ENCODE measurements around the gene CIROP.
A peak's percentile ranks its signal among the peaks of the same experiment; 100 is the strongest.

The CIROP gene

GRCh38 chr14:23101213-23101970 lies 3.4 kb downstream of the CIROP start:
- no peak for DNase-seq
- in situ Hi-C loops (cut with HindIII; ENCODE audit: low pct_ligation_motif_present, low pct_unique_long_range_greater_than_20kb, low sequenced_read_pairs): no loop called here

DNA sequence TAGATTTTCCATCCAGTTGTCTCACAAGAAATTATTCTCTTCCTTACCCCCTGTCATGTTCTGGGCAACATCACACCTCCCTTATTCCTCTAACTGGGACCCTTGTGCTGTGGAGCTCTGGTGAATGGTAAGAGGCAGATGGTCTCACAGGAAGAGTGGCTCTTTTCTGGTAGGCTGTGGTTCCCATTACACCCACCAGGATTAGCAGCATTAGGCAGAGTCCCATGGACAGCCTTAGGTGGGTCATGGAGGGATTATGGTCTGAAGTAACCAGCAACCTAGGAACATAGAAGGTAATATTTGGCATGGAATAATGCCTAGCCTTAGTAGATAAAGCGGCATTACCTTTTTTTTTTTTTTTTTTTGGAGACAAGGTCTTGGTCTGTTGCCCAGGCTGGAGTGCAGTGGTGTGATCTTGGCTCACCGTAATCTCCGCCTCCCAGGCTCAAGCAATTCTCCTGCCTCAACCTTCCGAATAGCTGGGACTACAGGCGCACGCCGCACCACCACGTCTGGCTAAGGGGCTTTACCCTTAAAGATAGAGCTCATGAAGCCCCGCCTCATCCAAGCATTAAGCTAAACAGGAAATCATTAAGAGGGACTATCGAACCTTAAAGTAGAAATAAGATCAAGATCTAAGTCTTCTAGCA lies 5.5 kb downstream of the CIROP start:
- no peak for DNase-seq
- in situ Hi-C loops (cut with HindIII; ENCODE audit: low pct_ligation_motif_present, low pct_unique_long_range_greater_than_20kb, low sequenced_read_pairs): no loop called here

- DNase-seq: no peak
- in situ Hi-C loops (cut with HindIII; ENCODE audit: low pct_ligation_motif_present, low pct_unique_long_range_greater_than_20kb, low sequenced_read_pairs): no loop called here
These were observed 7.0 kb downstream of the CIROP start for GRCh38 chr14:23097786-23098185.

DNA sequence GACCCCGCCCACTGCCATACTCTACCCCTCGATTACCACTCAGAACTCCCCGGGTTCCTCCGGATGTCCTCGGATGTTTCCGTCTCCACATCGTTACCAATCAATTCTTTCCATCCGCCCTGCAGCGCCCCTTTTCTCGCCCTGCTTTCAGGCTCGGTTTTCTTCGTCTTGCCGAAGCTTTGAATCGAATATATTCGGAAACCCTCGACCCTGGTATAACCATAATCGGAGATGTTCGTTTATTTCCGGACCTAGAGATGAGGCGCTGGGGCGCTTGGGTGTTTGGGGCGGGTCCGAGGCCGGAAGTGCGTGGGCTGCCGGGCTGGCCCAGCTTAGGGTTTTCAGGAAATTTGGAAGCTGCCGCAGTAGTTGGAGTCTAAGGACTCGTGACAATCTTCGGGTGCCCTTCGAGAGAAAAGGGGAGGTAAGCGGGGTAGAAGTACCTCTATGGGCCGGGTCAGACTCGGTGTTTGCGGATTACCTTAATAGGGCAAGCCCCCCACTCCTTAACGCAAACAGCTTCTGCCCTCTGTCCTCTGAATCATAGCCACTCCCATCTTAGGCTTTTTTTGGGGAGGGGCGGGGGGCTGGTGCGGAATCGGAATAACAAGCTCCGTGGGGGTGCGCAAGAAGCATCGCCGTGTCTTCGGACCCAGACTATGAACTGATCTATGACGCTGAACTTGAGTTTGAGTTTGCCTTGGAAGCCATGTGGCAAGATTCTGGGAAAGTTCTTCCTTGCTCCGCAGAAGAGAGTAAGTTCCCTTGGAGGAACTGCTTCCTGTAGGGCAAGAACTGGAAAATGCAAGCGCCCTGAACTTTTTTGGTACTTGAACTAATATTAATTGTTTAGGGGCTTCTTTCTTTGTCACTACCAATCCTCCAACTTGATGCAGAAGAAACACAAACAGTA lies 9.3 kb downstream of the CIROP start, which contains the start of gene C14orf119:
Gene C14orf119 (plus strand): TSS at position 310 of the 913 bp plus-strand sequence. CDS start 2,154 bp downstream, outside the sequence.
- in situ Hi-C loops (cut with HindIII; ENCODE audit: low pct_ligation_motif_present, low pct_unique_long_range_greater_than_20kb, low sequenced_read_pairs): no loop called here
- DNase-seq: peak; percentile 99

DNA sequence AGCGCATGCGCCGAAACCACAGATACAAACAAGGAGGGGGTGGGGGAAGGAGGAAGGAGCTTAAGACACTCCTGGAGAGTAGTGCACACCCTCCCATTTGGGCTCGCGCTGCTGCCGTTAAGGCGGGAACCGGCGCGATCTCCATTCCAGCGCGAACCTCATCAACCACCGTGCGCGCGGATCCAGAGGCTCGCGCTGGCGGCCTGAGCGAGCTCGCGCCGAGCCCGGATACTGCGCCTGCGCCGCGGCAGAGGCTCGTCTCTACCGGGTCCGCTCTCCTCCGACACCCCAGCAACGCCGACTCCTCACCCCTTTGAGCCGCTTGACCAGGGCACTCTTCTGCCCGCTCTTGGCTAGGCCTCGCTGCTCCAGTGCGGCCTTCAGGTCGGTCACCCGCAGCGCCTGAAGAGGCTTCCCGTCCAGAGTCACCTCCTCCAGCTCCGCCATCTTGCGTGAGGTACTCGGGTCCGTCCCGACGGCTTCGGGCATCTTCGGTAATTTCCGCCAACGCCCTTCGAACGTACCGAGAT lies 10.1 kb downstream of the CIROP start, which contains the start of gene ACIN1:
Gene ACIN1 (minus strand): TSS at position 471 of the 530 bp plus-strand sequence. CDS start 24 bp downstream, at position 447.
- peak; percentile 77 for DNase-seq
- in situ Hi-C loops (cut with HindIII; ENCODE audit: low pct_ligation_motif_present, low pct_unique_long_range_greater_than_20kb, low sequenced_read_pairs): no loop called here

GRCh38 chr14:23093991-23094665 lies 10.7 kb downstream of the CIROP start:
- DNase-seq: no peak

GRCh38 chr14:23093526-23093925 lies 11.3 kb downstream of the CIROP start:
- in situ Hi-C loops (cut with HindIII; ENCODE audit: low pct_ligation_motif_present, low pct_unique_long_range_greater_than_20kb, low sequenced_read_pairs): no loop called here
- no peak for DNase-seq

More at GRCh38 chr14:23093991-23094665, 10.7 kb downstream of the CIROP start:
- in situ Hi-C loops (cut with HindIII; ENCODE audit: low pct_ligation_motif_present, low pct_unique_long_range_greater_than_20kb, low sequenced_read_pairs): no loop called here

GRCh38 chr14:23093104-23093503 lies 11.7 kb downstream of the CIROP start:
- DNase-seq: no peak
- in situ Hi-C loops (cut with HindIII; ENCODE audit: low pct_ligation_motif_present, low pct_unique_long_range_greater_than_20kb, low sequenced_read_pairs): no loop called here

DNA sequence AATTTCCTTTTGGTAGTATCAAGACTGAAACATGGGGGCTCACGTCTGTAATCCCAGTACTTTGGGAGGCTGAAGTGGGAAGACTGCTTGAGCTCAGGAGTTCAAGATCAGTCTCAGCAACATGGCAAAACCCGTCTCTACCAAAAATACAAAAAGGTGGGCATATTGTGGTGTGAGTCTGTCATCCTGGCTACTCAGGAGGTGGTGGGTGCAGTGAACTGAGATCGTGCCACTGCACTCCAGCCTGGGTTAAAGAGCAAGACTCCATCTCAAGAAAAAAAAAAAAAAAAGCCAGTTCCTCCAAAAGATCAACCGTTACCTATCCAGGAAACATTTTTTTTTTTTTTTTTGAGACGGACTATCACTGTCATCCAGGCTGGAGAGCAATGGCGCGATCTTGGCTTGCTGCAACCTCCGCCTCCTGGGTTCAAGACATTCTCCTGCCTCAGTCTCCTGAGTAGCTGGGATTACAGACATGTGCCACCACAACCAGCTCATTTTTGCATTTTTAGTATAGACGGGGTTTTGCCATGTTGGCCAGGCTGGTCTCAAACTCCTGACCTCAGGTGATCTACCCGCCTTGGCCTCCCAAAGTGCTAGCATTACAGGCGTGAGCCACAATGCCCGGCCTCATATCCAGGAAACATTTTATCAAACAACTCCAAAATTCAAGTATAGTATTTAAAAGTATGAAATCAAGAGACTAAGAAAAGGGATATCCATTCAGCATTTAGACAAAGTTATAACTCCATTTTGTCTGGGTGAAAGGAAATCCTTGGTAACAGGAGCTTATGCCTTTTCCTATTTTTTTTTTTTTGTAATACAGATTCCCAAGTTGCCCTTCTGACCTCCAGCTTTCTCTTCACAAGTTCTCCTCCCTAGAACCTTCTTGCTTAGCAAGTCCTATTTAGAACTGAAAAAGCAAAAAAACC lies 13.2 kb downstream of the CIROP start:
- DNase-seq: no peak
- in situ Hi-C loops (cut with HindIII; ENCODE audit: low pct_ligation_motif_present, low pct_unique_long_range_greater_than_20kb, low sequenced_read_pairs): no loop called here

DNA sequence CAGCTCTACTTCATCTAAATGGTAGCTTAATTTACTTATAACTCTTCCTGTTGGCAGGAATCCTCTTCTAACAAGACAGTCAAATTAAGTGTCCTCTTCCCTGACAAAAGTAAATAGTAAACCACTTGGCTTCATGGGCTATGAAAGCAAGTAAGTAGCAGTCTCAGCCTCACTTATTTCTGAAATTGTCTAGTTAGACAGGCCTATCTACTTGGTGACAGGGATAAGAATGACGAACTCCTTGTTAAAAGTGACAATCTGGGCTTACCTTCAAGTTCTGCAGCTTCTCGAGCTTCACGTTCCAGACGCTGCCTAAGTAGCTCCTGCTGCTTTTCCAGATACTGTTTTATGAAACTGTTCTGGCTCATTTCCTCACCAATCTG lies 14.5 kb downstream of the CIROP start:
- no peak for DNase-seq
- in situ Hi-C loops (cut with HindIII; ENCODE audit: low pct_ligation_motif_present, low pct_unique_long_range_greater_than_20kb, low sequenced_read_pairs): no loop called here

DNA sequence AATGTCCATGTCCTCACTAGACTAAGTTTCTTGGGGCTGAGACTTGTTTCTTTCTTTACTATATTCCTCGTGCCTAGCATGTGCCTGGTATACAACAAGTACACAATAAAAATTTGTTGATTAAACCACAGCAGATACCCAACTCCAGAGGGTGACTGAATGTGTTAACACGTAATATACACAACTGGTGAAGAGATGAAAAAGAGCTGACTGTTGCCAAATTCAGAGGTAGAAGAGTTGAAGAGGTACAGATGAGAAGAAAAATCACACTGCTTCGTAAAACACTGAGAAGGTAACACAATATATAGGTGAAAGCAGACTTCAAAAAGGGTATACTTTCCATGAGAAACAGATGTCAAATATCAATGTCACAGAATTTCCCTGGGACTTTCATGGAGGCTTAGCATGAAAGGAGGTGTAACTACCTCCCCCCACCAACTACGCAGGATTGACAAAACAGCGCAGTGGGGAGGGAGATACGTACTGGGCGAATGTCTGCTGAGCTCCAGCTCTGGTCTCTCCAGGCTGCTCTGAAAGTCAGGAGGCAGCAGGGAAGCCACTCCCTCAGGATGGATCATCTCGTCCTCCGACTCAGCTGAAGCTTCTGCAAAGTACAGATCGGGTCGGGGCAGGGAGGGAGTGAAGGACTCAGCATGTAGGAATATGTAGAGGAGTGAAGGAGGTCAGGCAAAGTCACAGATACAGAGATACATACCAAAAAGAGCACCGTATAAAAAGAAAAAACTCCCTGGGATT lies 15.1 kb downstream of the CIROP start:
- in situ Hi-C loops (cut with HindIII; ENCODE audit: low pct_ligation_motif_present, low pct_unique_long_range_greater_than_20kb, low sequenced_read_pairs): no loop called here
- no peak for DNase-seq

- in situ Hi-C loops (cut with HindIII; ENCODE audit: low pct_ligation_motif_present, low pct_unique_long_range_greater_than_20kb, low sequenced_read_pairs): no loop called here
- DNase-seq: no peak
These were observed 18.2 kb downstream of the CIROP start for GRCh38 chr14:23086565-23086964.

DNA sequence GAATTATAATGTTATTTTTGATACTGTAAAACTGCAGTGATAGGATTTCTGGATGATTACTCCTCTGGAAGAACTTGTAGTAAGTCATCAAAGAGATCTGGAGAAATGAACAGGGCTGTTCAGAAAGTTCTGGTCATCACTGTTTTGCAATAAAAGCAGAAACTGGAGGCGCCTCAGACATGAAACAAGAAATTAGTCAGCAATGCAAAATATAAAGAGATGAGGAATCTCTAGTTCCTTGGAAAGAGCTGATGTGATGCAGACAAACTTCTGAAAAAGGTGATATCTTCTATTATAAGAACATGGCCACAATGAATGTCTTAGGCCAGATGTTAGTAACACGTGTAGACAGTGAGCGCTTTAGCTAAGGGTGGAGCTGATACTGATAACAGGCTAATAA lies 19.3 kb downstream of the CIROP start:
- no peak for DNase-seq
- in situ Hi-C loops (cut with HindIII; ENCODE audit: low pct_ligation_motif_present, low pct_unique_long_range_greater_than_20kb, low sequenced_read_pairs): no loop called here

GRCh38 chr14:23080474-23080873 lies 24.3 kb downstream of the CIROP start:
- DNase-seq: no peak
- in situ Hi-C loops (cut with HindIII; ENCODE audit: low pct_ligation_motif_present, low pct_unique_long_range_greater_than_20kb, low sequenced_read_pairs): no loop called here

DNA sequence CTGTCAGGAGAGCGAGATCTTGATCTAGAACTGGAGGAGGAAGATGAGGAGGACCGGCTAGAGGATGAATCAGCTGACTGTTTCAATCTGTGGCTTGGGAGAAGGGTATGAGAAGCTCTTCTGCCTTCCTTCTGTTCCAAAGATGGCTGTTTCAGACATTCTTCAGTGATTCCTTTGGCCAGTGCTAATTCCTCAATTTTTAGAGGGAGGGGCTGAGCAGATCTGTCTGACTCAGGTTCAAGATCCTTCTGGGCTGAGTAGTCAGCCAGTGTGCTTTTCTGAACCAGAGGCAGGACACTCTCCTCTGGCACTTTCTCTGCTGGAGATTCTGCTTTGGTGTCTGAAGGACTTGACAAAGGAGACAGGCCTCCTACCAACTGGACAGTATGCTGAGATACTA lies 25.1 kb downstream of the CIROP start:
- DNase-seq: no peak
- in situ Hi-C loops (cut with HindIII; ENCODE audit: low pct_ligation_motif_present, low pct_unique_long_range_greater_than_20kb, low sequenced_read_pairs): no loop called here

GRCh38 chr14:23078692-23079116 lies 26.1 kb downstream of the CIROP start:
- in situ Hi-C loops (cut with HindIII; ENCODE audit: low pct_ligation_motif_present, low pct_unique_long_range_greater_than_20kb, low sequenced_read_pairs): no loop called here
- DNase-seq: peak; percentile 87

DNA sequence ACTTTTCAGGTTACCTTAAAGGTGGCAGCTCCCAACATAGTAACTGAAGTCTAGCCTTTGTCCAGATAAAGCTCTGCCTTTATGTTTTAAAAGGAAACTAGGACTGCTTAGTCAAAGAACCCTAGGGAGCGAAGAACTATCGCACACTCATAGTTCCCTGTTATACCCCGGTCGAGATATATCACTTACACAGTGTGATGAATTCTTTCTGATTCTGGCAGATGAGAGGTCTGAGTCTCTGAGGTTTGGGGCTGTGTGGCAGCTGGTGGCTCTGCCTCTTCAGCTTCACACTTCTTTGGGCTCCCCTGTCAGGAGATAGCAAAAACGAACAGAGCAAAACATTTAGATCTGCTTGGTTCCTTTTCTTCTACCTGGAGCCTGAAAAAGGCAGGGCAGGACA lies 26.8 kb downstream of the CIROP start:
- no peak for DNase-seq
- in situ Hi-C loops (cut with HindIII; ENCODE audit: low pct_ligation_motif_present, low pct_unique_long_range_greater_than_20kb, low sequenced_read_pairs): no loop called here

All from ACHN (cell line).